ENCODE data around the gene PLXNA4. TPM values are rescaled to one million over a fixed set of nuclear protein-coding genes. Genes with fewer than 3 reads are reported as not detected.

The PLXNA4 gene
- total RNA-seq, 1 experiment from 2014 or later, result 1.0 TPM

DNA sequence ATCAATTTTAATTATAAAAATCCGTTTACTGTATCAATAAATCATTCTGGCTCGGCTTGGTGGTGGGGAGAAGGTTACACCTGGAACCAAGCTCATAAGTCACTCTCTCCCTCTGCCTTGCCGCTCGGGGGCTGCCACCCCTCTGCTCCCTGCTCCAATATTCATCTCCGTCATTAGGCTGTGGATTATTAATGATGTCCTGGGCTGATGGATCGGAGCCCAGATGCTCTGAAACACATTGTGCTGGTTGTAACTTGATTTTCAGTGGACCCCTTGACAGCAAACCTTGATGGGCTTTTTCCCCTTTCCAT, 314.2 kb downstream of the PLXNA4 start:
- Histone ChIP-seq H3K27ac (no peak overlapping the region), H3K27me3 (ENCODE audit: insufficient read depth, low read depth) (peaks cover 81% of the 10 kb centered on the region), H3K4me3 (no peak overlapping the region), H3K79me2 (ENCODE audit: low read depth) (no peaks in the 10 kb centered on the region), H3K4me2 (no peak overlapping the region), H3F3A (ENCODE audit: insufficient read depth, low read depth) (no peaks in the 10 kb centered on the region), H2AFZ (no peak overlapping the region), H3K4me1 (replicated peaks; ENCODE audit: insufficient read depth) (no peaks in the 10 kb centered on the region), H3K36me3 (ENCODE audit: low read depth) (no peaks in the 10 kb centered on the region), H3K9me2 (ENCODE audit: insufficient read depth) (no peaks in the 10 kb centered on the region), H3K9me3 (ENCODE audit: insufficient read depth, low read depth) (no peaks in the 10 kb centered on the region), H4K20me1 (ENCODE audit: insufficient read depth) (no peaks in the 10 kb centered on the region)
- CTCF ChIA-PET, result no interaction called here
- POLR2A ChIA-PET (ENCODE audit: unreplicated experiment), result no interaction called here
- no peak for DNase-seq
- TF ChIP-seq CTCF (conservative IDR thresholded peaks at IDR 0.05) (no peak), EZH2 (IDR thresholded peaks at IDR 0.05; ENCODE audit: low read depth) (no peak)
- intact Hi-C loops (cut with micrococcal nuclease; ENCODE audit: unreplicated experiment), result no loop called here
- no TSS peak for BruUV-seq (replicated peaks)

GRCh38 chr7:132261327-132262159, 314.7 kb downstream of the PLXNA4 start:
- no peaks in the 10 kb centered on the region for H3K4me1 ChIP-seq (replicated peaks; ENCODE audit: insufficient read depth)
- intact Hi-C loops (cut with micrococcal nuclease; ENCODE audit: unreplicated experiment), result no loop called here
- no peaks in the 10 kb centered on the region for H3K36me3 ChIP-seq (ENCODE audit: low read depth)
- H3K9me3 ChIP-seq (ENCODE audit: insufficient read depth, low read depth), result no peaks in the 10 kb centered on the region
- CTCF ChIA-PET, result no interaction called here
- H3F3A ChIP-seq (ENCODE audit: insufficient read depth, low read depth), result no peaks in the 10 kb centered on the region
- no peak overlapping the region for H3K4me2 ChIP-seq
- H3K27ac ChIP-seq, result no peak overlapping the region
- H2AFZ ChIP-seq, result no peak overlapping the region
- H4K20me1 ChIP-seq (ENCODE audit: insufficient read depth), result no peaks in the 10 kb centered on the region
- H3K27me3 ChIP-seq (ENCODE audit: insufficient read depth, low read depth), result peaks cover 87% of the 10 kb centered on the region
- H3K79me2 ChIP-seq (ENCODE audit: low read depth), result no peaks in the 10 kb centered on the region
- no TSS peak for BruUV-seq (replicated peaks)
- H3K9me2 ChIP-seq (ENCODE audit: insufficient read depth), result no peaks in the 10 kb centered on the region
- no peak for DNase-seq
- no peak overlapping the region for H3K4me3 ChIP-seq
- no peak for TF ChIP-seq EZH2 (IDR thresholded peaks at IDR 0.05; ENCODE audit: low read depth)
- no peak for TF ChIP-seq CTCF (conservative IDR thresholded peaks at IDR 0.05)
- POLR2A ChIA-PET (ENCODE audit: unreplicated experiment), result no interaction called here

GRCh38 chr7:132258231-132258630, 318.0 kb downstream of the PLXNA4 start:
- intact Hi-C loops (cut with micrococcal nuclease; ENCODE audit: unreplicated experiment), result loop anchor here (10.0 kb wide), 1 partner anchor 403 kb away; no protein-coding TSS in a partner anchor
- H3K4me2 ChIP-seq, result no peak overlapping the region
- ChIA-PET CTCF (no interaction called here), POLR2A (ENCODE audit: unreplicated experiment) (no interaction called here)
- H2AFZ ChIP-seq, result no peak overlapping the region
- no peaks in the 10 kb centered on the region for H3K4me1 ChIP-seq (replicated peaks; ENCODE audit: insufficient read depth)
- no peak overlapping the region for H3K4me3 ChIP-seq
- TF ChIP-seq EZH2 (IDR thresholded peaks at IDR 0.05; ENCODE audit: low read depth), result no peak
- TF ChIP-seq CTCF (conservative IDR thresholded peaks at IDR 0.05), result no peak
- H3K9me2 ChIP-seq (ENCODE audit: insufficient read depth), result no peaks in the 10 kb centered on the region
- H3K79me2 ChIP-seq (ENCODE audit: low read depth), result no peaks in the 10 kb centered on the region
- no peaks in the 10 kb centered on the region for H4K20me1 ChIP-seq (ENCODE audit: insufficient read depth)
- no peak for DNase-seq
- BruUV-seq (replicated peaks), result no TSS peak
- H3K27me3 ChIP-seq (ENCODE audit: insufficient read depth, low read depth), result peaks cover 94% of the 10 kb centered on the region
- no peaks in the 10 kb centered on the region for H3F3A ChIP-seq (ENCODE audit: insufficient read depth, low read depth)
- no peak overlapping the region for H3K27ac ChIP-seq
- no peaks in the 10 kb centered on the region for H3K9me3 ChIP-seq (ENCODE audit: insufficient read depth, low read depth)
- no peaks in the 10 kb centered on the region for H3K36me3 ChIP-seq (ENCODE audit: low read depth)

Data from PC-9 (cell line).